HG02938 (cell line): ENCODE data around the gene SPSB2.

Experiments used
- ATAC-seq: cut with Tn5 transposase; IDR thresholded peaks from one replicate; pipeline ENCODE4 v1.9.1; 2021; ENCODE audit warnings: mild to moderate bottlenecking, moderate library complexity; ENCODE audit not compliant: unreplicated experiment

SPSB2 gene

DNA sequence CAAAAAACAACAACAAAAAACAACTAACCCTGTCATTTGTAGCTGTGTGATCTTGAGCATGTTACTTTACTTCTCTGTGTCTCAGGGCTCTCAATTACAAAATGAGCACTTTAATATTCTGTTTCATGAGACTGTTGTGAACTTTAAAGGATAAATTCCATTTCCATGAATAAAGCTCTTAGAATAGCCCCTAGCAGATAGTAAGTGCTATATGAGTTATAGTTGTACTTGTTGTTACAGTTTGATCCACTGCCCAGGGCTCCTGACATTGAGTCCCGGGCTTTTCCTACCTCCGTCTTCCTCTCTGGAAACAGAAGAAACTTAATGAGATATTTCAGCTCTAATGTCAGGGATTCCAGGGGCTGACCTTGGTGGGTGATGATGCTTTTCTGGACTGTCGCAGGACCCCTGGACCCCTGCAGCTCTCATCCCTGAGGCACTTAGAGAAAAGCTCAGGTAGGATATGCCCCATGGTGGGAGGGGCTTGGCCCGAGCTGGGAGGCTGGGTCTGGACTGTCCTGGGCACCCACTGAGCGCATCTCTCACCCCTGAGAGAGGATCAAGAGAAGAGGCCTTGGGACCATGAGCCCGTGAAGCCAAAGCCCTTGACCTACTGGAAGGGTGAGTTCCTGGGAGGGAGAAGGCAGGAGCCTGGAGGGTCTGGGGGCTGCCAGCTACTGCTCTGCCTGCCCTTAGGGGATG lies 39.8 kb downstream of the SPSB2 start:
- no peak for ATAC-seq

DNA sequence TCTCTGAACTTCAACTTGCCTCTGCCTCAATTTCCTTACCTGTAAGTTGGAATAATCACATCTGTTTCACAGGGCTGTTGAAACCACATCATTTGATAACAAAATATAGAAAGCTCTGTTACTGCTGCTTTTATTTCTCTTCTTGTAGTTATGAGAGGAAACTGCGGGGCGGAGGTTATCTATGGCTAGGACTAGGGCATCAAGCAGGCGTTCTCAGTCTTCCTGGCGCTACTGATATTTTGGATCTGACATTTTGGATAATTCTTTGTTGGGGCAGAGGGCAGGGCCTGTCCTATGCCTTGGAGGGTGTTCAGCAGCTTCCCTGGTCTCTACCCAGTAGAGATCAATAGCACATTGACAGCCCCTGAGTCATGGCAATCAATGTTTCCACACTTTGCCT lies 41.0 kb downstream of the SPSB2 start:
- no peak for ATAC-seq

- no peak for ATAC-seq
Measured at GRCh38 chr12:6831450-6831995, 41.6 kb downstream of the SPSB2 start.

DNA sequence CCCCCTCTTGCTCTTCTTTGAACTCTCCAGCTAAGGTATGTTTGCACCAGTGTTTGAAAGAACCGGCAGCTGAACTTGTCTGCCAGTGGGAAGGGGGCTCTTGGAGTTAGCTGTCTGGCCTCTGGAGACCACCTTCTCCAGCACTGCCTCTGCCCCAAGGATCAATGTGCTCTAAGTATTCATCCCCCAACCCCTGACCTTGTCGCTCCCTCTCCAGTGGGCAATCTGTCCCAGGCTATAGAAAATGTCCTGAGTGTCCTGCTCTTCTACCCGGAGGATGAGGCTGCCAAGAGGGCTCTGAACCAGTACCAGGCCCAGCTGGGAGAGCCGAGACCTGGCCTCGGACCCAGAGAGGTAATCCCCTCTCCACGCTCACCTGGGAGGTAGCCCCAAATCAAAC lies 42.1 kb downstream of the SPSB2 start:
- no peak for ATAC-seq

GRCh38 chr12:6830286-6830890 lies 42.7 kb downstream of the SPSB2 start:
- ATAC-seq = no peak

- ATAC-seq = no peak
Measured at GRCh38 chr12:6829536-6830220, 43.4 kb downstream of the SPSB2 start.

GRCh38 chr12:6828781-6829535 lies 44.1 kb downstream of the SPSB2 start:
- no peak for ATAC-seq

GRCh38 chr12:6827982-6828780 lies 44.9 kb downstream of the SPSB2 start, which contains the start of gene P3H3:
TSS of gene P3H3 (plus strand) at chr12:6828407. CDS start at chr12:6828441, 34 bp downstream.
- no peak for ATAC-seq

- ATAC-seq = no peak
Measured at GRCh38 chr12:6827437-6827911, 45.6 kb downstream of the SPSB2 start.

DNA sequence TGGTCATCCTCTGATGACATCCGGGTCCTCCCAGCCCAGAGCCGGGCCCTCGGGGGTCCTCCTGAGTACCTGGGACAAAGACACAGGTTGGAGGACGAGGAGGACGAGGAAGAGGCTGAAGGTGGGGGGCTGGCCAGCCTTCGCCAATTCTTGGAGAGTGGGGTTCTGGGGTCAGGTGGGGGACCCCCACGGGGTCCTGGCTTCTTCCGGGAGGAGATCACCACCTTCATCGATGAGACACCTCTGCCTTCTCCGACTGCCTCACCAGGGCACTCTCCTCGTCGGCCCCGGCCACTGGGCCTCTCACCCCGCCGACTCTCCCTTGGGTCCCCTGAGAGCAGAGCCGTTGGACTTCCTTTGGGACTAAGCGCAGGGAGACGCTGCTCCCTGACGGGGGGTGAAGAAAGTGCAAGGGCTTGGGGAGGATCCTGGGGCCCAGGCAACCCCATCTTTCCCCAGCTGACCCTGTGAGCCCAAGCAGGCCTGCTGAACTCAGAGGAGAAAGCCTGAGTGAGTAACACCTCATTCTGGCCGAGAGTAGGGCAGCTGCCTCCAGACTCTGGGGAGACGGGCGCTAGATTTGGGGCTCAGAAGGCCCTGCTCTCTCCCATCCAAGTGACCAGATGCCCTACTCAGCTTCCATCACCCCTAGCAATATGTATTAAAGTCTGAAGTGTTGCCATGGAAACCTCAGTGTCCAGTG lies 46.2 kb downstream of the SPSB2 start:
- ATAC-seq = no peak

DNA sequence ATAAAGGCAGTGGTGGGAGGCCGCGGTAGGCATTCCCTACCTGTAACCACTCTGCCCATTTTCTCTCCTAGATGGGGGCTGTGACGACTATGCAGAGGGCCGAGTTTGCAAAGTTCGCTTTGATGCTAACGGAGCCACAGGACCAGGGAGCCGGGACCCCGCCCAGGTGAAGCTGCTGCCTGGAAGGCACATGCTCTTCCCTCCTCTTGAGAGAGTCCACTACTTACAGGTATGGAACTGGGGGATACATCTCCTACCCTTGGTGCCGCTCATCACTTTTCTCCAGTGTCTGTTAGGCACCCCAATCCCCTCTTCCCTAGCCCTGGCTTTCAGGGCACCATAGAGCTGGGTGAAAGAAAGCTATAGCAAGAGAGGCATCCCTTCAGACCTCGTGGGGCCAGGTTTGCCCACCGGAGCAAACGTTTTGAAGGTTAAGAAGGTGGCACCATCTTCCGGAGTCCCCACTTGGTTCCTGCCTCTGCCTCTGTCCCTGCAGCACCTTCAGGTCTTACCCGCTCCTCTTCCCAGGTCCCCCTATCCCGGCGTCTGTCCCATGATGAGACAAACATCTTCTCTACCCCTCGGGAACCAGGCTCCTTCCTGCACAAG lies 46.9 kb downstream of the SPSB2 start:
- no peak for ATAC-seq

- ATAC-seq = no peak
Measured at GRCh38 chr12:6825398-6826124, 47.5 kb downstream of the SPSB2 start.

GRCh38 chr12:6824901-6825381 lies 48.2 kb downstream of the SPSB2 start:
- no peak for ATAC-seq

DNA sequence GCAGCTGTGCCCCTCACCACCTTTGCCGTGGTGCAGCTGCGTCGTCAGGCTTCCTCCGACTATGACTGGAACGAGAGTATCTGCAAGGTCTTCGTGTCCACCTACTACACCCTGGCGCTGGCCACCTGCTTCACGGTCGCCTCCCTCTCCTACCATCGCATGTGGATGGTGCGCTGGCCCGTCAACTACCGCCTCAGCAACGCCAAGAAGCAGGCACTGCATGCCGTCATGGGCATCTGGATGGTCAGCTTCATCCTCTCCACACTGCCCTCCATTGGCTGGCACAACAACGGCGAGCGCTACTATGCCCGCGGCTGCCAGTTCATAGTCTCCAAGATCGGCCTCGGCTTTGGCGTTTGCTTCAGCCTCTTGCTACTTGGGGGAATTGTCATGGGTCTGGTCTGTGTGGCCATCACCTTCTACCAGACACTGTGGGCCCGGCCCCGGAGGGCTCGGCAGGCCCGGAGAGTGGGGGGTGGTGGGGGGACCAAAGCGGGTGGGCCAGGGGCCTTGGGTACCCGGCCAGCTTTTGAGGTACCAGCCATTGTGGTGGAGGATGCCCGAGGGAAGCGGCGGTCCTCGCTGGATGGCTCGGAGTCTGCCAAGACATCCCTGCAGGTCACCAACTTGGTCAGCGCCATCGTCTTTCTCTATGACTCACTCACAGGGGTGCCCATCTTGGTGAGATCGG lies 48.9 kb downstream of the SPSB2 start:
- ATAC-seq = no peak

DNA sequence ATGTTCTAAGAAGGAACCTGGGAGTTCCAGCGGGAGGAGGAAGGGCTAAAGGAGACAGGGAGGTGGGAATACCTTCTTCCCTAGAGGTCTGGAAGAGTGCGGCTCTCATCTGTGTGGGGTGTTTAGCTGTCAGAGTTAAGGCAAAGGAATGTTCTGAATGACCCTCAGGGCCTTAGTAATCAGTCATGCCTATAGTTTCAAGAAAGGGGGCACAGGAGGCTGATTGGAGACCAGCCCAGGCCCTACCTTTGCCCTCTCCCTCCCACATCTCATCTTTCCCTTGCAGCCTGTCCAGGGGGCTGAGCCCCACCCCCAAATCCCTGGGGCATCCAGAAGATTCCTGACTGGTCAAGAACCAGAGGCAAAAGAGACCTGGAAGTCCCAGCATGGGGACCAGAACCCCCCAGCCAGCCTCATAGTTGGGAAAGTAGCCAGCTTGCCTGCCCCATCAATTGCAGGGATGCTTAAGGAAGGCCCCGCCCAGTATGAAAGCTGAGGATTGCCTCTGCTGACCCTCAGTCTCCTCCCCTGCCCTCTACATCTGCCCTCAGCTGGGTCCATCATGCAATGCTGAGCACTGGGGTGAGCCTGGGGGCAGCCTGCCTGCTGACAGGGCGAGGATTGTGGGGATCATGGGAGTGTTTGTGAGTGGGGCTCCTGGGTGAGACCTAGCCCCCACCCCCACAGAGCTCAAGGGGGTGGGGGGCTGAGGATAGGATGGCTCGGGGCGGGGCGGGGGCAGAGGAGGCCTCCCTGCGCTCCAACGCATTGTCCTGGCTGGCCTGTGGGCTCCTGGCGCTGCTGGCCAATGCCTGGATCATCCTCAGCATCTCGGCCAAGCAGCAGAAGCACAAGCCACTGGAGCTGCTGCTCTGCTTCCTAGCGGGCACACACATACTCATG lies 49.7 kb downstream of the SPSB2 start:
- ATAC-seq = no peak

DNA sequence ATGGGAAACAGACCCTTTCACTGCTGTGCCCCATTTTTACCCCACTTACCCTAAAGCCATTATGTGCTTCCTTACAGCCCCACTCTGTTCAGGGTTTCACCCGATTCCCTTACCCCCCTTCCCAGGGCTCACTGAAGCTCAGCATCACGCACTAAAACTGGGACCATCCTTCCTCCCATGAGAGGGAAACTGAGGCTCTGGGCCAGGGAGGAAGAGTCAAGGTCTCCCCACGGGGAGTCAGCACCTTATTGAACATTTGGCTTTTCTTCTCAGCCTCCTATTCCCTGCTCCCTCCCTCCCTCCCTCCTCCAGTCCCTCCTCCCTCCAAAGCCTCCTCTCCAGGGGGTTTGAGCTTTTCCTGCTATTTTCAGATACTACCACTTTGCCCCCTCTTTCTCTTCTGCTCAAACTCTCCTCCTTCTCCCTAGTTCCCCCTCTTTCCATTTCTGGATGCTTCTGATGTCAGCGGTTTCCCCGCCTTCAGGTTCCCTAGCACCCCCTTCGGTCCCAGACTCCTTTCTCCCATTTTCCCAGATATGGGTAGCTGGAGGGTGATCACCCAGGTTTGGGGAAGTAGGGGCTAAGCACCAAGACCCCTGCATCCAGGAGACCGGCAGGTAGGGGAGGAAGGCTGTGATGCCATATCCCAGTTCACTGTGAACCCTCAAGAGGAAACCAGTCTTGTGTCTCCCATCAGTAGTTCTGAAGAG lies 50.5 kb downstream of the SPSB2 start:
- ATAC-seq = no peak
